Esophagus muscularis mucosa (tissue), 4 donors: ENCODE data around the gene HYDIN.

Source experiments
- CTCF ChIP-seq, 3 experiments: fragments of 200-600 bp in 2 of 3; fragments of 450-650 bp in 1 of 3; sonication (generic) in 2 of 3; IDR thresholded peaks; one replicate each; pipeline ENCODE4 v1.5.1; 2017 to 2019; ENCODE audit warnings: antibody characterized with exemption in 3 of 3, mild to moderate bottlenecking in 2 of 3, moderate library complexity in 1 of 3
- EP300 ChIP-seq: sonication (generic); formaldehyde crosslinking; IDR thresholded peaks from one replicate; pipeline ENCODE4 v1.6.1; 2017; ENCODE audit warnings: antibody characterized with exemption
- POLR2AphosphoS5 ChIP-seq, 2 donors: sonication (generic); formaldehyde crosslinking; IDR thresholded peaks; one replicate each; pipeline ENCODE4 v1.6.1; 2017; ENCODE audit warnings: antibody characterized with exemption in 2 of 2

GRCh38 chr16:71188956-71189712, 41.4 kb downstream of the HYDIN start:
- TF ChIP-seq CTCF (IDR thresholded peaks at IDR 0.05) (no peak), POLR2AphosphoS5 (IDR thresholded peaks at IDR 0.05) (no peak), EP300 (no peak)
